D721Med (cell line): Measurements from ENCODE around the gene APOL2.
"Not testable (repeated sequence)": the region's sequence is repeated elsewhere in the genome, so short reads cannot be mapped to it uniquely, and the experiment has no call there.

Experiments
- DNase-seq: peaks from one replicate; pipeline ENCODE4 v3.0.0; 2011; ENCODE audit warnings: low spot score; ENCODE audit not compliant: insufficient read length
- FAIRE-seq: peaks from 2 replicates; lab custom pipeline; 2011; peaks lifted over from hg19 to GRCh38; lab: Jason Lieb, UNC
- CTCF ChIP-seq: IDR thresholded peaks from 2 replicates; pipeline ENCODE4 v1.5.1; 2012; ENCODE audit warnings: mild to moderate bottlenecking, control low read depth; ENCODE audit not compliant: insufficient read depth; ENCODE audit errors: missing control alignments

APOL2 gene

GRCh38 chr22:36267896-36268485 is 28.7 kb upstream of the APOL2 start:
- FAIRE-seq (no peak), DNase-seq (no peak)
- no peak for TF ChIP-seq CTCF

DNA sequence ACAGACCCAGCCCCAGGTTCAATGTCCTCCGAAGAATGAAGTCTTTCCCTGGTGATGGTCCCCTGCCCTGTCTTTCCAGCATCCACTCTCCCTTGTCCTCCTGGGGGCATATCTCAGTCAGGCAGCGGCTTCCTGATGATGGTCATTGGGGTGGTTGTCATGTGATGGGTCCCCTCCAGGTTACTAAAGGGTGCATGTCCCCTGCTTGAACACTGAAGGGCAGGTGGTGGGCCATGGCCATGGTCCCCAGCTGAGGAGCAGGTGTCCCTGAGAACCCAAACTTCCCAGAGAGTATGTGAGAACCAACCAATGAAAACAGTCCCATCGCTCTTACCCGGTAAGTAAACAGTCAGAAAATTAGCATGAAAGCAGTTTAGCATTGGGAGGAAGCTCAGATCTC is 27.7 kb upstream of the APOL2 start:
- TF ChIP-seq CTCF, result no peak
- FAIRE-seq (no peak), DNase-seq (no peak)

DNA sequence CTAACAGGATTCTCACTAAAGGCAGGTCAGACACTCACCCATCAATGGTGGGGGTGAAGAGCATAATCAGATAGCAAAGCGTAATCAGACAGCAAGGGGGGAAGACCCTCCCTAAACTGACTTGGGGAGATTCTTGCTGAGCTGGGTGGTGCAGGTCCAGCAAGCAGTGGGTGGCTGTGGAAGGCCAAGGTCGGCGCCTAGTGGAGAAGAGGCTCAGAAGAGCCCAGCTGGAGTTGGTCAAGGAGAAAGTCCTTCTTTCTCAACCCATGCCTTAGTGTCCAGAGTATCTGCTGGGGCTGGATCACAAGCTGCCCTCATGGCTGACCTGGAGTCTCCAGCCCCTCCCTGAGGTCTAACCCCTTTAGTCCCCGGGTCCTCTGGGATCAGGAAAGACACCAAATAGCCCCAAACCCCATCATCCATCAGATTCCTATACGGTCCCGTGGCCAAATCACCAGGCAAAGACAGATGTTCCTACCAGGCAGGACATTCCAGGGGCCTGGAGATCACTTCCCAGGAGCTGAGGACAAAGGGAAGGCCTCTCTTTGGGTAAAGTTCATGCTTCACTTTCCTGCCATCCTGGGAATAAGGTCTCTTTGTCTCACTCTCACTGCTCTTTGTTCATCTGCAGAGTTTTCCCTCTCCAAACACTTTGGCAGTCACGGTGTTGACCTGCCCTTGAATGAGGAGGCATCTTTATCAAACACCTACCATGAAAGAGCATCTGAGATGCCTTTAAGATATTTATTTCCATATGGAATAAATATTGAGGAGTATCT is 24.7 kb upstream of the APOL2 start:
- not testable (repeated sequence) for DNase-seq, FAIRE-seq

DNA sequence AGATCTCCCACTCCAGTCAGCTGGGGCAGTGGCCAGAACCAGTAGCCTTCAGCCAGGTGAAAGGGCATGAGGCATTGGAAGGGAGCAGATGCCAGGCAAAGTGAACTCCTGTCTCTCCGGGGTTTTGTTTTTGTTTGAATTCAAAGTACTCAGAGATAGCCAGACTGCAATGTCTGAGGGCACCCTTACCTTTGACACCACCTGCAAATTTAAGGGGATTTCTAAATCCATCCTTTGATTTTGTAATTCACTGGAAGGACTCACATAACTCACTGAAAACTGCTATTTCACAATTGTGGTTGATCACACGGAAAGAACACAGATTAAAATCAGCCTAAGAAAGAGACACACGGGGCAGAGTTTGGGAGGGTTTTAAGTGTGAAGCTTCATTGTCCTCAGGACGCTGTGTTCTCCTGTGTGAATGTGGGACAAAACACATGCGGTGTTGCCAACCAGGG is 23.9 kb upstream of the APOL2 start:
- FAIRE-seq, result not testable (repeated sequence)

GRCh38 chr22:36262307-36262706 is 23.0 kb upstream of the APOL2 start:
- not testable (repeated sequence) for FAIRE-seq, DNase-seq

More for the DNA sequence above, 23.9 kb upstream of the APOL2 start:
- DNase-seq, result not testable (repeated sequence)

DNA sequence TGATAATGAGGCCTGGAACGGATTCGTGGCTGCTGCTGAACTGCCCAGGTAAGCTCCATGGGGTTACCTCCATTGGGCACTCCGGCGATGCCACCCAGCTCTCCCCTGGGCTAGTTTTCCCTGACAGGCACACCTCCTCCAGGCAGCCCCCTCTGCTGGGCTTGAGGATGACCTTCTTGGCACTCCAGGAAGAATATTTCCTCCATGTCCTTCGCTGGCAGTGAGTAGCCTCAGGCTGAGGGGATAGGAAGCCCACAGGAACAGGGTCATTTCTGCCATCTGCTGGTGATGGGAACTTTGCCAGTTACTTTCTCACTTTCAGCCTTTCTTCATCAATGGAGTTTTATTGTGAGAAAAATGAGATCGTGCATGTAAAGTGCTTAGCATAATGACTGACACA is 22.3 kb upstream of the APOL2 start:
- DNase-seq, FAIRE-seq: not testable (repeated sequence)

DNA sequence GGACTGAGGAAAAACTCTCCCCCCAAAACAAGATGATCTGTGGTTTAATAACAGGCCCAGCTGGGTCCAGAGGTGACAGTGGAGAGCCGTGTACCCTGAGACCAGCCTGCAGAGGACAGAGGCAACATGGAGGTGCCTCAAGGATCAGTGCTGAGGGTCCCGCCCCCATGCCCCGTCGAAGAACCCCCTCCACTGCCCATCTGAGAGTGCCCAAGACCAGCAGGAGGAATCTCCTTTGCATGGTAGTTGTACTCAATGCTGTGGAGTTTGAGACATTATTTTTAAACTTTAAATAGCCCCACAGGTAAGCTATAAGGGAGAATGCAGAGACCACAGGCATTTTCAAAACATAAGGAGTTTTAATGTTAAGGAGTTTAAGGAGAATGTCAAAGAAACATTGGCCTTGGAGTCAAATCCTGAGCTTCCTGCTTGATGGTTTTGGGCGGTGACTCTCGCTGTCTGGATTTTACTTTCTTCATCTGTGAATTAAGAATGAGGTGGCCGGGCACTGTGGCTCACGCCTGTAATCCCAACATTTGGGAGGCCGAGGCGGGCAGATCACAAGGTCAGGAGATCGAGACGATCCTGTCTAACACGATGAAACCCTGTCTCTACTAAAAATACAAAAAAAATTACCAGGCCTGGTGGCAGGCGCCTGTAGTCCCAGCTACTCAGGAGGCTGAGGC is 20.4 kb upstream of the APOL2 start:
- FAIRE-seq (no peak), DNase-seq (no peak)
- TF ChIP-seq CTCF, result no peak

DNA sequence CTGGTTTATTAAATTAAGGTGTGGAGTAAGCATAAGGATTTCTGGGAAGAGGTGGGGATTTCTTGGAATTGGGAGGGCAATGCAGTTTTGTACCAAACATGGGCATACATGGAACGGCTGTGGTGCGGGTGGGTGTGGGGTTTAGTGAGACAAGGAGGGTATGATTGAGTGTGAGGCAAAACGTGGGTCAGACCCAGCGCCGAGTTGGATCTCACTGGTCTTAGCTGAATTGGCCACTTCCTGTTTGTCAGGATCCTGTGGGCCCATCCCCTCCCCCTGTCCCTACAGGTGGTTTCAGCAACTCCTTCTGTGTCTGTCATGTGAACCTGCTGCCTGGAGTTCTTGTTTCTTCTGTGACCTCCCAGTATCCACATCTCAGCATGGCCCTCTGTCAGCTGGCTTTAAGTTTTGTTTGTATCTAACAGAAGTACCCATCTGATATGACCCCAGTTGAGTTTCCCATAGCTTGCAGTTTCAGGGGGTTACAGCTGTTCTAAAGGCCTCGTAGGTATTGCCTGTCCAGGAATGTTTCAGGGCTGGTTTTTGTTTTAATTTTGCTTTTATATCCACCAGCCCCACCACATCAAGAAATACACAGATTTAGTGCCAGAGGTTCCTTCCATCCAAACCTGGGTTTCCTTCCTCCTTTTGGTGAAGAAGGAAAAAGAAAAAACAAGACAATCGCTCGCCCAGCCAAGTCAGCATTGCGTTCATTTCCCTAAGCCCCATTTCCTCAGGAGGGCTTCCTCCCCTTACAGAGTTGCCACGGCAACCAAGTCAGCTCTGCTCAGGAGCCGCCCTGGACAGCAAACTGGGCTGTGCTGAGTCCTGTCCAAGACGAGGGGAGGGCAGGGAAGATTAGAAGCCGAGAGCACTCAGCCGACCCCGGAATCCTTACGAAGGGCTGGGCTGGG is 19.6 kb upstream of the APOL2 start:
- no peak for DNase-seq
- no peak for TF ChIP-seq CTCF
- FAIRE-seq, result no peak
